K562 (cell line): ENCODE data around the gene GPR135. TPM values are rescaled to one million over a fixed set of nuclear protein-coding genes. Genes with fewer than 3 reads are reported as not detected.

ENCODE experiments used
- ATAC-seq: fragments of 200-7000 bp; cut with Tn5 transposase; 3 replicates; pipeline ENCODE4 v1.9.1; 2020; ENCODE audit warnings: moderate library complexity
- BruUV-seq: library from RNA; stranded (reverse); fragments of 400-500 nt; replicated peaks from 2 replicates; lab custom pipeline; 2021; lab: Mats Ljungman, UMichigan
- CTCF ChIA-PET: fragments of 300-600 bp; formaldehyde crosslinking; extraction: SDS; loops from one replicate; lab custom pipeline; 2021; ENCODE audit warnings: low intra/inter-chr PET ratio; lab: Yijun Ruan, JAX
- POLR2A ChIA-PET: fragments of 300-600, 350-650 bp; sonication (Branson Sonifier 250); formaldehyde crosslinking; extraction: SDS; loops from one replicate; lab custom pipeline; 2021; ENCODE audit warnings: antibody characterized with exemption, inconsistent platforms; lab: Yijun Ruan, JAX
- DNase-seq, 4 experiments: peaks; one replicate each; pipeline versions ENCODE4 v3.0.0 to v3.0.0-alpha.2; 2011 to 2018; ENCODE audit warnings: low spot score in 3 of 4, mixed read lengths in 3 of 4; ENCODE audit errors: extremely low read depth in 1 of 4
- FAIRE-seq: peaks from 2 replicates; lab custom pipeline; 2011; peaks lifted over from hg19 to GRCh38; lab: Jason Lieb, UNC
- H2AFZ ChIP-seq: 2 replicates; pipeline ENCODE4 v1.6.0; 2011; ENCODE audit warnings: low read depth, low read length, control low read depth, inconsistent platforms
- H3K27ac ChIP-seq: fragments of 200-600 bp; 3 replicates; pipeline ENCODE4 v1.8.0; 2011; ENCODE audit warnings: low read depth, mild to moderate bottlenecking, control low read depth, inconsistent platforms, low read length, moderate library complexity, mixed read lengths; ENCODE audit errors: extremely low read depth
- H3K27me3 ChIP-seq, 2 experiments: fragments of 300-600 bp in 1 of 2; 2 replicates in 1 of 2; 3 replicates in 1 of 2; pipeline versions ENCODE4 v1.6.0 to v1.8.0; 2011; ENCODE audit warnings: inconsistent platforms in 2 of 2, low read length in 2 of 2, mild to moderate bottlenecking in 1 of 2, mixed read lengths in 1 of 2, moderate library complexity in 1 of 2; ENCODE audit not compliant: control insufficient read depth in 2 of 2, insufficient read depth in 2 of 2
- H3K36me3 ChIP-seq: fragments of 300-600 bp; 3 replicates; pipeline ENCODE4 v1.8.0; 2011; ENCODE audit warnings: mild to moderate bottlenecking, low read length, inconsistent platforms; ENCODE audit not compliant: control insufficient read depth, insufficient read depth
- H3K4me1 ChIP-seq, 2 experiments: fragments of 200-600 bp in 1 of 2; replicated peaks in 1 of 2; 2 replicates in 1 of 2; 3 replicates in 1 of 2; pipeline versions ENCODE4 v1.5.1 to v1.8.0; 2011; ENCODE audit warnings: inconsistent platforms in 2 of 2, low read length in 2 of 2, mild to moderate bottlenecking in 1 of 2, mixed read lengths in 1 of 2, moderate library complexity in 1 of 2; ENCODE audit not compliant: control insufficient read depth in 2 of 2, insufficient read depth in 2 of 2
- H3K4me2 ChIP-seq: 2 replicates; pipeline ENCODE4 v1.6.1; 2011; ENCODE audit warnings: low read length, control low read depth, inconsistent platforms, mixed read lengths; ENCODE audit not compliant: insufficient read depth
- H3K4me3 ChIP-seq: fragments of 200-600 bp; sonication (generic), shearing (Covaris generic); 2 replicates; pipeline ENCODE4 v1.5.1; 2016; ENCODE audit warnings: control low read depth, inconsistent platforms
- H3K79me2 ChIP-seq: fragments of 200-600 bp; 3 replicates; pipeline ENCODE4 v1.8.0; 2011; ENCODE audit warnings: low read length, inconsistent platforms; ENCODE audit not compliant: control insufficient read depth, insufficient read depth
- H3K9ac ChIP-seq, 2 experiments: 2 replicates each; pipeline versions ENCODE4 v1.6.0 to v1.6.1; 2011; ENCODE audit warnings: low read depth in 2 of 2, low read length in 2 of 2, control low read depth in 1 of 2, inconsistent platforms in 1 of 2, mild to moderate bottlenecking in 1 of 2, mixed read lengths in 1 of 2; ENCODE audit not compliant: insufficient read depth in 1 of 2
- H3K9me1 ChIP-seq: one replicate; pipeline ENCODE4 v1.6.0; 2011; ENCODE audit warnings: inconsistent platforms, mild to moderate bottlenecking, low read length, moderate library complexity; ENCODE audit not compliant: control insufficient read depth, insufficient read depth
- H3K9me3 ChIP-seq: replicated peaks from 2 replicates; pipeline ENCODE4 v1.5.1; 2011; ENCODE audit warnings: low read depth, low read length, inconsistent platforms; ENCODE audit not compliant: control insufficient read depth, insufficient read depth
- H4K20me1 ChIP-seq: replicated peaks from 2 replicates; pipeline ENCODE4 v1.6.1; 2011; ENCODE audit warnings: low read length, inconsistent platforms, mixed read lengths; ENCODE audit not compliant: control insufficient read depth, insufficient read depth
- CTBP1 ChIP-seq: fragments of 450-650 bp; IDR thresholded peaks from 2 replicates; pipeline ENCODE4 v1.6.1; 2016; ENCODE audit warnings: borderline replicate concordance
- HDAC8 ChIP-seq: fragments of 450-650 bp; IDR thresholded peaks from 2 replicates; pipeline ENCODE4 v1.6.1; 2016; ENCODE audit warnings: mild to moderate bottlenecking, missing genetic modification characterization, moderate library complexity, missing compliant biosample characterization
- KAT2B ChIP-seq: IDR thresholded peaks from one replicate; pipeline ENCODE4 v1.6.1; 2012; ENCODE audit warnings: low read depth, mild to moderate bottlenecking, control low read depth, inconsistent platforms, low read length, moderate library complexity
- MCM7 ChIP-seq, 2 experiments: fragments of 450-650 bp; IDR thresholded peaks; 2 replicates each; pipeline ENCODE4 v1.6.1; 2016 to 2018
- MLX ChIP-seq, 2 experiments: fragments of 450-650 bp in 1 of 2; sonication (generic) in 1 of 2; formaldehyde crosslinking; conservative IDR thresholded peaks; 2 replicates each; pipeline versions ENCODE4 v1.4.0 to v1.8.1; 2020 to 2022; ENCODE audit warnings: mild to moderate bottlenecking in 1 of 2, missing genetic modification reagents in 1 of 2
- POU5F1 ChIP-seq: fragments of 150-350 bp; IDR thresholded peaks from 2 replicates; pipeline ENCODE4 v1.6.1; 2014; ENCODE audit warnings: borderline replicate concordance, low read length, low read depth, mild to moderate bottlenecking; ENCODE audit not compliant: partially characterized antibody
- SNRNP70 ChIP-seq: fragments of 200-400 bp; formaldehyde crosslinking; optimal IDR thresholded peaks from 2 replicates; pipeline ENCODE3; 2017; ENCODE audit warnings: low read depth, low read length
- TAL1 ChIP-seq: fragments of 450-650 bp; IDR thresholded peaks from 2 replicates; pipeline ENCODE4 v1.6.1; 2016; ENCODE audit warnings: mild to moderate bottlenecking
- XRCC3 ChIP-seq: fragments of 450-650 bp; IDR thresholded peaks from 2 replicates; pipeline ENCODE4 v1.6.1; 2017; ENCODE audit warnings: mild to moderate bottlenecking, moderate library complexity
- YY1 ChIP-seq, 3 experiments: IDR thresholded peaks; 2 replicates each; pipeline ENCODE4 v1.6.1; 2011; ENCODE audit warnings: low read length in 2 of 3, mild to moderate bottlenecking in 2 of 3, moderate library complexity in 2 of 3, borderline replicate concordance in 1 of 3, control low read depth in 1 of 3, low read depth in 1 of 3; ENCODE audit not compliant: insufficient read depth in 3 of 3, insufficient replicate concordance in 2 of 3, control insufficient read depth in 1 of 3, insufficient read length in 1 of 3; ENCODE audit errors: extremely low read depth in 1 of 3
- ZFX ChIP-seq: sonication (generic); formaldehyde crosslinking; IDR thresholded peaks from 2 replicates; pipeline ENCODE4 v1.8.0; 2022; ENCODE audit warnings: mild to moderate bottlenecking, missing genetic modification reagents, moderate library complexity
- ZNF347 ChIP-seq: fragments of 450-650 bp; formaldehyde crosslinking; IDR thresholded peaks from 2 replicates; pipeline ENCODE4 v1.4.0; 2020; ENCODE audit warnings: low read depth, mild to moderate bottlenecking, moderate library complexity
- ZNF589 ChIP-seq: fragments of 200-800 bp; sonication (Bioruptor generic); IDR thresholded peaks from 2 replicates; pipeline ENCODE4 v1.6.1; 2016; ENCODE audit warnings: low read depth, missing genetic modification characterization, missing compliant biosample characterization
- ZNF639 ChIP-seq, 2 experiments: fragments of 200-800 bp in 1 of 2; sonication (Bioruptor generic) in 1 of 2; sonication (generic) in 1 of 2; formaldehyde crosslinking in 1 of 2; IDR thresholded peaks in 1 of 2; conservative IDR thresholded peaks in 1 of 2; 2 replicates each; pipeline versions ENCODE4 v1.5.0 to v1.6.1; 2016 to 2020; ENCODE audit warnings: missing compliant biosample characterization in 1 of 2, missing genetic modification characterization in 1 of 2, missing genetic modification reagents in 1 of 2
- WGBS: fragments of 100-300 bp; shearing (Covaris generic); methylation state at CpG from one replicate; pipeline ENCODE4 v1.1.6; 2016; ENCODE audit warnings: low coverage, mixed read lengths; ENCODE audit not compliant: insufficient coverage; ENCODE audit errors: missing lambda C conversion rate; 5-methylcytosine and 5-hydroxymethylcytosine counted together
- in situ Hi-C: fragments of 300-500 bp; cut with MboI; formaldehyde crosslinking; loops from 4 replicates; pipeline ENCODE4 v1.15.0; 2018; ENCODE audit warnings: inconsistent platforms, mixed read lengths
- intact Hi-C: fragments of 100-400 bp; cut with micrococcal nuclease; formaldehyde crosslinking; loops from 2 replicates; pipeline ENCODE4 v1.14.2; 2022
- polyA plus RNA-seq, 8 experiments: library from polyadenylated mRNA; depleted of rRNA in 4 of 8; stranded (reverse) in 5 of 8; unstranded in 3 of 8; fragments of >200 nt; fragmentation: Nextera tagmentation in 2 of 8; fragmentation: Illumina TruSeq in 1 of 8; extraction: Ambion mirVana in 2 of 8; extraction: Trizol in 1 of 8; gene quantifications; 2 replicates each; pipeline versions ENCODE4 v1.2.1 to v1.2.3, GENCODE V29; 2011 to 2014; ENCODE audit warnings: inconsistent platforms in 1 of 8, missing spikeins in 1 of 8
- total RNA-seq, 7 experiments: library from RNA; depleted of rRNA in 6 of 7; stranded (reverse); fragments of >200 nt in 6 of 7; fragmentation: Illumina TruSeq in 2 of 7; extraction: Trizol in 2 of 7; gene quantifications; 2 replicates each; pipeline versions ENCODE4 v1.2.1 to v1.2.3, GENCODE V29; 2011 to 2021; ENCODE audit warnings: low replicate concordance in 1 of 7
- TF ChIP-seq, protein P1 (sequence below): fragments of 250-450 bp; sonication (Bioruptor Pico); IDR thresholded peaks from 2 replicates; pipeline ENCODE4 v1.5.0; 2021

Gene GPR135
- total and polyA plus RNA-seq, 9 of the 15 experiments (the other 6 are each of a cell fraction or from before 2014, with no cell fraction given) = 0.06 to 1.6 (median 1.0) TPM

DNA sequence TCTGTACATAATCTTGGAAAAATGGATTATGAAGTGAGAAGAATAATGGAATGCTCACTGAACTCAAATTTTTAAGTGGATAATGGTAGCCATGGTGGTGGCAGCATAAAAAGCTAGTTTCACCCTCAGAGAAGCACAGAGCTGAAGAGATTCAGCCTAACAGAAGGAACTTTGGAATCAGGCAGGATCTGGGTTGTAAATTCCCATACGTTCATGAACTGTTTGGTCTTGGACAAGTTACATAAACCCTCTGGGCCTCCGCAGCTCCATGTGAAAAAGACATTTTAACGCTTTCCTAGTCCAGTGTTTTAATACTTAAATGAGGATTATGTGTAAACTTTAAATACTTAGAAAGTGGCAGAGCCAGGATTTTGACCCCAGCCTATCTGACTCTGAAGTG, 45.8 kb upstream of the GPR135 start (continued):
- TF ChIP-seq, protein P1, sequence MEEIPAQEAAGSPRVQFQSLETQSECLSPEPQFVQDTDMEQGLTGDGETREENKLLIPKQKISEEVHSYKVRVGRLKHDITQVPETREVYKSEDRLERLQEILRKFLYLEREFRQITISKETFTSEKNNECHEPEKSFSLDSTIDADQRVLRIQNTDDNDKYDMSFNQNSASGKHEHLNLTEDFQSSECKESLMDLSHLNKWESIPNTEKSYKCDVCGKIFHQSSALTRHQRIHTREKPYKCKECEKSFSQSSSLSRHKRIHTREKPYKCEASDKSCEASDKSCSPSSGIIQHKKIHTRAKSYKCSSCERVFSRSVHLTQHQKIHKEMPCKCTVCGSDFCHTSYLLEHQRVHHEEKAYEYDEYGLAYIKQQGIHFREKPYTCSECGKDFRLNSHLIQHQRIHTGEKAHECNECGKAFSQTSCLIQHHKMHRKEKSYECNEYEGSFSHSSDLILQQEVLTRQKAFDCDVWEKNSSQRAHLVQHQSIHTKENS (CRISPR knock-in tag) = no peak
- TF ChIP-seq MLX (CRISPR knock-in tag; conservative IDR thresholded peaks at IDR 0.05) = no peak
- TF ChIP-seq SNRNP70 = no peak
- TF ChIP-seq POU5F1 = no peak

DNA sequence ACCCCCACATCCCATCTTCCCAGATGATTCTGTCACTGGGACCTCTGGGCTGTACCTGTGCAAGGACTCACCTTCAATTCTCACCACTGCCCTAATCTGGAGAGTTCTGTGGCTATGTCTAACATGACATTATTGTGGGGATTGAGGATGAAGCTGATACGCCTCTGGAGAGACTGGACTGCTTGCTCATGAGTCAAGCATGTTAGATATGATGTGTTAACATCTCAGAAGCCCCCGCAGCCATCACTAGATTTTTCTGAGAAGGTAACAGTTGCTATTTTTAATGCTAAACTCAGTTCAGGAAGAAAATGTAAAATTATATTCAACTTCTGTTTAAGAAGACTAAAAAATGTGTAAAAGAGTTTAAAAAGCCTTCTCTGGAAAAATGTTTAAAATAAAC, 44.8 kb upstream of the GPR135 start:
- CTCF ChIA-PET = interaction anchor here (1.0 kb wide), 1 partner anchor 67 kb away, joined by 3 read pairs; no protein-coding TSS in a partner anchor
- no peak overlapping the region for H3K27ac ChIP-seq
- H2AFZ ChIP-seq = no peak overlapping the region
- H3K9me1 ChIP-seq = no peaks in the 10 kb centered on the region
- DNase-seq (no peak), ATAC-seq (no peak), FAIRE-seq (no peak)
- POLR2A ChIA-PET = no interaction called here
- no peaks in the 10 kb centered on the region for H3K27me3 ChIP-seq
- H3K36me3 ChIP-seq = no peaks in the 10 kb centered on the region
- BruUV-seq = no TSS peak
- H3K9ac ChIP-seq = no peak overlapping the region
- H4K20me1 ChIP-seq = no peaks in the 10 kb centered on the region
- in situ Hi-C loops = no loop called here
- intact Hi-C loops = no loop called here
- H3K4me1 ChIP-seq = no peaks in the 10 kb centered on the region
- WGBS = 10% methylated on average over 2 of the region's 2 CpGs
- no peaks in the 10 kb centered on the region for H3K9me3 ChIP-seq
- no peak overlapping the region for H3K4me2 ChIP-seq
- H3K79me2 ChIP-seq = no peaks in the 10 kb centered on the region
- no peak overlapping the region for H3K4me3 ChIP-seq
- no peak for TF ChIP-seq ZNF639 (CRISPR knock-in tag; conservative IDR thresholded peaks at IDR 0.05 in 1 of 2, IDR thresholded peaks at IDR 0.05 in 1 of 2)
- no peak for TF ChIP-seq YY1 (IDR thresholded peaks at IDR 0.05; ENCODE audit: borderline replicate concordance in 1 of 3, control insufficient read depth in 1 of 3, extremely low read depth in 1 of 3, insufficient read depth in 3 of 3, insufficient read length in 1 of 3, insufficient replicate concordance in 2 of 3, low read depth in 1 of 3, low read length in 2 of 3)
- no peak for TF ChIP-seq ZNF589 (CRISPR knock-in tag)
- no peak for TF ChIP-seq HDAC8 (tag)
- TF ChIP-seq KAT2B = no peak
- TF ChIP-seq XRCC3 = no peak
- TF ChIP-seq ZNF347 (CRISPR knock-in tag) = no peak
- TF ChIP-seq MCM7 (IDR thresholded peaks at IDR 0.05) = no peak
- no peak for TF ChIP-seq TAL1
- no peak for TF ChIP-seq ZFX (CRISPR knock-in tag)
- no peak for TF ChIP-seq CTBP1
